ENCODE data around the gene FRMD3.

Gene FRMD3

GRCh38 chr9:83435301-83435700, 102.9 kb downstream of the FRMD3 start:
- DNase-seq (ENCODE audit: low read depth) = no peak
- H3K4me3 ChIP-seq (ENCODE audit: low read depth, low read length) = no peak overlapping the region
- TF ChIP-seq CTCF (IDR thresholded peaks at IDR 0.05; ENCODE audit: low read depth, low read length, missing control alignments) = no peak

DNA sequence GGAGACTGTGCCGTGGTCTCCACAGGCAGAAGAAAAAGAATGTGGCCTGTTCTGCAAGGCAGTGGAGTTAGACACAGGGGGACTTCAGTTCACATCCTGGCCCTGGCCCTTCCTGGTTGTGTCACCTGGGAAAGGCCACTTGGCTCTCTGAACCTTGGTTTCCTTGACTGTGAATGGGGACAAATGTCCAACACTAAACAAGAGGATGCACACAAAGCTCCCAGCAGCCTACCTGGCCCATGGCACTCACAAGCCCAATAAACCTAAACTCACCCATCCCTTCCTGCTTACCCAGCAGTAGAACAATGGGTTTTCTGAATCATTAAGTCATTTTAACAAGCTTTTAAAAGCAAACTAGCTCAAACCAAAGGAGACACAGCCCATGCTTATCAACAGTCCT, 103.9 kb downstream of the FRMD3 start:
- DNase-seq (ENCODE audit: low read depth) = no peak
- TF ChIP-seq CTCF (IDR thresholded peaks at IDR 0.05; ENCODE audit: low read depth, low read length, missing control alignments) = no peak
- no peak overlapping the region for H3K4me3 ChIP-seq (ENCODE audit: low read depth, low read length)

- DNase-seq (ENCODE audit: low read depth) = no peak
- no peak overlapping the region for H3K4me3 ChIP-seq (ENCODE audit: low read depth, low read length)
- TF ChIP-seq CTCF (IDR thresholded peaks at IDR 0.05; ENCODE audit: low read depth, low read length, missing control alignments) = no peak
Measured at GRCh38 chr9:83433846-83434245, 104.4 kb downstream of the FRMD3 start.

GRCh38 chr9:83432877-83433550, 105.2 kb downstream of the FRMD3 start:
- no peak overlapping the region for H3K4me3 ChIP-seq (ENCODE audit: low read depth, low read length)
- DNase-seq (ENCODE audit: low read depth) = no peak
- no peak for TF ChIP-seq CTCF (IDR thresholded peaks at IDR 0.05; ENCODE audit: low read depth, low read length, missing control alignments)

GRCh38 chr9:83432104-83432627, 106.0 kb downstream of the FRMD3 start:
- no peak overlapping the region for H3K4me3 ChIP-seq (ENCODE audit: low read depth, low read length)
- DNase-seq (ENCODE audit: low read depth) = no peak
- no peak for TF ChIP-seq CTCF (IDR thresholded peaks at IDR 0.05; ENCODE audit: low read depth, low read length, missing control alignments)

DNA sequence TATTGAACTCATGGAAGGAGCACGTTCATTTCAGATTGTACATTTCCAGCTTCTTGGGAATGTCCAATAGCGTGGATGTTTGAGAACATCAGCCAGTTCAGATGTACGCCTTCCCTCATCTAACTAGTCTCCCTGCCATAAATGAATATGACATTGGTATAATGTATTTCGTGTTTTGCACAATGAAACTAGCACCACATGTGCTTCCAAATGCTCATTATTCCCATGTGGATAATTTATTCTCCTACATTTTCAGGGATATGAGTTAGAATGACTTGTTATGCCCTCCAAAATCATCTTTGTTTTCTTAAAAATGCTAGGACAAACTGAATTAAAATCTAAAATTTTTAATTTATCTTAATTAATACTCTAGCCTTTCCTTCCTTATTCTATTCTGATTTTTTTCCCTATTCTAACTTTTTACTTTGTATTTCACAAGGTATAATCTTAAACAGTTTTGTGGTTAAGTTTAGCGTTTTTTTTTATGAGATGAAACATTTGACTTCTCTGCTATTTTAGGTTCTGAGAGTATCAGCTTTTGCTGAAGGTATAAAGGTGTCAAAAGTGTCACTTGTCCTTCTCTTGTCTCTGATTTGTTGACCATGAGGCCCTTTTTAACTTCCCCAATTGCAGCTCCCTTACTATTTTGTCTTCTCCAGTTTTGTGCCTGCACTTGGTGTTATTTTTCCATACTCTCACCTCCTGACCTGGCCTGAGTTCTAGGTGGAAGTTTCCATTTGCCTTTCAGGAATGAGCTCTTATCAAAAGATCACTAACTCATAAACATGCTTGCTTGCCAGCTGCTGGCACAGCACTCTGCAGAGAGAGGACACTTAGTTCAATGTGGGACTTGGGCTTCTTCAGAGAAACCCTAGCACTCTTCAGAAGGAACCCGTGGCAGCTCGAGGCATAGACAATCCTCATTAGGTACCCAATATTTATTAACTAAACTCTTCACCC, 106.8 kb downstream of the FRMD3 start:
- DNase-seq (ENCODE audit: low read depth) = no peak
- H3K4me3 ChIP-seq (ENCODE audit: low read depth, low read length) = no peak overlapping the region
- TF ChIP-seq CTCF (IDR thresholded peaks at IDR 0.05; ENCODE audit: low read depth, low read length, missing control alignments) = no peak

Measured in GM12864 (cell line).